GM19324 (cell line): ENCODE data around the gene CAP1.
"Not testable (repeated sequence)": the region's sequence is repeated elsewhere in the genome, so short reads cannot be mapped to it uniquely, and the experiment has no call there.

Source experiments
- ATAC-seq: cut with Tn5 transposase; IDR thresholded peaks from one replicate; pipeline ENCODE4 v1.9.1; 2021; ENCODE audit warnings: mild to moderate bottlenecking, moderate library complexity; ENCODE audit not compliant: unreplicated experiment, low FRiP score

Gene CAP1

GRCh38 chr1:40057310-40058030 lies 16.9 kb downstream of the CAP1 start:
- no peak for ATAC-seq

- no peak for ATAC-seq
These were observed 17.5 kb downstream of the CAP1 start for GRCh38 chr1:40058097-40058452.

- no peak for ATAC-seq
These were observed 18.2 kb downstream of the CAP1 start for GRCh38 chr1:40058453-40059337.

GRCh38 chr1:40059338-40059959 lies 18.9 kb downstream of the CAP1 start:
- ATAC-seq = no peak

GRCh38 chr1:40059960-40060750 lies 19.6 kb downstream of the CAP1 start:
- no peak for ATAC-seq

GRCh38 chr1:40064797-40065499 lies 24.4 kb downstream of the CAP1 start:
- ATAC-seq = peak; percentile 79

- no peak for ATAC-seq
These were observed 26.5 kb downstream of the CAP1 start for GRCh38 chr1:40067023-40067422.

GRCh38 chr1:40067851-40068250 lies 27.3 kb downstream of the CAP1 start:
- ATAC-seq = no peak

- no peak for ATAC-seq
These were observed 31.6 kb downstream of the CAP1 start for GRCh38 chr1:40072142-40072541.

GRCh38 chr1:40073062-40073461 lies 32.5 kb downstream of the CAP1 start:
- ATAC-seq = no peak

- ATAC-seq = no peak
These were observed 34.7 kb downstream of the CAP1 start for GRCh38 chr1:40075266-40075665.

GRCh38 chr1:40076895-40077312 lies 36.4 kb downstream of the CAP1 start:
- ATAC-seq = no peak

GRCh38 chr1:40078512-40079333 lies 38.2 kb downstream of the CAP1 start:
- ATAC-seq = no peak

GRCh38 chr1:40079774-40080400 lies 39.4 kb downstream of the CAP1 start:
- no peak for ATAC-seq

GRCh38 chr1:40081871-40082270 lies 41.3 kb downstream of the CAP1 start:
- no peak for ATAC-seq

GRCh38 chr1:40084750-40085149 lies 44.2 kb downstream of the CAP1 start:
- not testable (repeated sequence) for ATAC-seq

- ATAC-seq = no peak
These were observed 50.3 kb downstream of the CAP1 start for GRCh38 chr1:40090652-40091355.

GRCh38 chr1:40092241-40092640 lies 51.7 kb downstream of the CAP1 start:
- no peak for ATAC-seq
